GM18868 (cell line): Measurements from ENCODE around the gene YBX2.

Experiments used
- ATAC-seq: cut with Tn5 transposase; IDR thresholded peaks from one replicate; pipeline ENCODE4 v1.9.1; 2021; ENCODE audit warnings: mild to moderate bottlenecking, moderate library complexity; ENCODE audit not compliant: unreplicated experiment

The YBX2 gene

DNA sequence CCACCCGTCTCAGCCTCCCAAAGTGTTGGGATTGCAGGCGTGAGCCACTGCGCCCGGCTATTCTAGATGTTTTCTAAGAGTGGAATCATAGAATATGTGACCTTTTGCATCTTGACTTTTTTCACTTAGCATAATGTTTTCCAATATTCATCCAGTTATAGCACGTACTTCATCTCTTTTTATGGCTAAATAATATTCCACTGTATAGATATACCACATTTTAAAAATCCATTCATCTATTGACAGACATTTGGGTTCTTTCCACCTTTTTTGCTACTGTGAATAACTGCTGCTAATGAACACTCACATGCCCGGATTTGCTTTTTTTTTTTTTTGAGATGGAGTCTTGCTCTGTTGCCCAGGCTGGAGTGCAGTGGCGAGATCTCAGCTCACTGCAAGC is 9.7 kb upstream of the YBX2 start:
- ATAC-seq: no peak

DNA sequence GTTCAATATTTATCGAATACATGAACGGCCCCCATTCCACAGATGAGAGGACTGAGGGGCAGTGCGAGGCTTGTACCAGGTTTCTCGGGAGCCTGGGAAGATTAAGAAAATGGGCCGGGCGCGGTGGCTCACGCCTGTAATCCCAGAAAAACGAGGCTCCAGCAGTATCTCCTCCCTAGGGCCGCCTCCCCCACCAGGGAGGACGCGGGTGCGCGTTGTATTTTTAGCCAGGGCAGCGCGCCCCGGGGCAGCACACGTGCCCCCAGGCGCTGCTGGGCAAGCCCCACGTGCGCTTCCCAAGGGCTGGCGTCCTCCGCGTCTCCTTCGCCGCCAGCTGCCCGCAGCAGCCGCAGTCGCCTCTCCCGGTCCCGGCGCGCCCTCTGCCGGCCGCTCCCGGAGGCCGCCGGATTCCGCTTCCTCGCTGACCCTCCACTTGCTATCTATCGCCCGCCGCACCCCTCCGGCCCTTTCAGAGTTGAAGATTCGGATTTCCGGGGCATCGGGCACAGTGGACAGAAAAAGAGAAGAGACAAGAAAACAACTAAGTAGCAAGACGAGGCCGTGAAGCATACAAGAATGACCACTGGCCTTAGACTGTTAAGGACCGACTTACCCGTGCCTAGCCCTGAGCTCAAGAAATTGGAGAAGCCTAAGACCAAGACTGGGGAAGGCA is 1.9 kb upstream of the YBX2 start:
- ATAC-seq: no peak

DNA sequence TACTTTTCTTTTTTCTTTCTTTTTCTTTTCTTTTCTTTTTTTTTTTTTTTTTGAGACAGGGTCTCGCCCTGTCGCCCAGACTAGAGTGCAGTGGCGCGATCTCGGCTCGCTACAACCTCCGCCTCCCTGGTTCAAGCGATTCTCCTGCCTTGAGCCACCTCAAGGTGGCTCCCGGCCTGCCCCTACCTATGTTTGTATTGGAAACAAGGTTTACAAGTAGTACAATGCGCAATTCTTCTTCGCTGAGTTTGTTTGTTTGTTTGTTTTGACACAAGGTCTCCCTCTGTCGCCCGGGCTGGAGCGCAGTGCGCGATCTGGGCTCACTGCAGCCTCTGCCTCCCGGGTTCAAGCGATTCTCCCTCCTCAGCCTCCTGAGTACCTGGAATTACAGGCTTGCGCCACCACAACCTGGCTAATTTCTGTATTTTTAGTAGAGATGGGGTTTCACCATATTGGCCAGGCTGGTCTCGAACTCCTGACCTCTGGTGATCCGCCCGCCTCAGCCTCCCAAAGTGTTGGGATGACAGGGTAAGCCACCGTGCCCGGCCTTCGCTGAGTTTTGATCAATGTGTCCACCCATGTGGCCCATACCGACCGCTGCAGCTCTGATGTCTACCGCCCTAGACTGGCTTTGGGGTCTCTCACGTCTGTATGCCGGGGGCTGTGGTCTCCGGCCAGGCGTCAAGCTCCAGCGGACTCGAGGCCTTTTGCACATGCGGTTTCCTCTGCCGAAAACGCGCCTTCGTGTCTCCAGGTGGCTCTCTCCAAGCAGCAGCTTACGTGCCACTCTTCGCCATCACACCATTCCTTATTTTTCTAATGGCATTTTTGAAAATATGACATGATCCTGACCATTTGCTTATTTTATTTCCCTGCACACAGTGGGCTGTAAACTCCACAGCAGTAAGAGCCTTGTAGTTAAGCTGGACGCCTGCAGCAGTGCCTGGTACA is 1.1 kb upstream of the YBX2 start:
- no peak for ATAC-seq

DNA sequence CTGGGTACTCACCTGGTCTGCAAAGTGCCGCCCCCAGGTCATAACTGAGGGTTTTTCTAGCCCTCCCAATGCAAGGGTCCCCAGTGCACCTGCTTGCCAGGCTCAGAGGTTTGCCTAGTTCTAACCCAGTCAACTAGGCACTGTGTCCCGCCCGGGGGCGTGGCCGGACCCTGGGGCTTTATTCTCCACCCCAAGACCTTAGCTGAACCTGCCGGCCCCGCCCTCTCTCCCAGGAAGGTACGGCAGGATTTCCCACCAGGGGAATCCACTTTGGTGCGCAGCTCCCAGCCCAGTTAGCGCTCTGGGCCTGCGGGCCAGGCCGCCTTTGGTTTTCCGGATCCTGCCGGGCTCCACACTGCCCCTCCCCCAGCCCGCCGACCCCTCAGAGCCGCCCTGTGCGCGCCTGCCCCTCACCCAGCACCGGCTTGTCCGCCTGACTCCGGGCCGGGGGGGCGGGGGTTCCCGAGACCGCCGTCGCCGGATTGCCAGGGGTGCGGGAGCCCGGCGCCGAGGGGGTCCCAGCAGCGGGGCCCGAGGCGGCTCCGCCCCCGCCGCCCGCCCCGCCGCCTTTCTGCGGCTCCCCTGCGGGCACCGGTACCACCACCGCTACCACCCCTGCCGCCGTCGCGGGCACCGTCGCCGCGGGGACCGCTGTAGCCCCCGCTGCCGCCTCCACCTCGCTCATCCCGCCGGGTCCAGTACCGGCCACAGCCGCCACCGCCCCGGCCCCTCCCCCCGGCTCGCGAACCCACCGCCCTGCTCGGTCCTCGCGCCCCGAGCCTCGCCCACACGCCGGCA is 424 bp downstream of the YBX2 start:
- no peak for ATAC-seq

DNA sequence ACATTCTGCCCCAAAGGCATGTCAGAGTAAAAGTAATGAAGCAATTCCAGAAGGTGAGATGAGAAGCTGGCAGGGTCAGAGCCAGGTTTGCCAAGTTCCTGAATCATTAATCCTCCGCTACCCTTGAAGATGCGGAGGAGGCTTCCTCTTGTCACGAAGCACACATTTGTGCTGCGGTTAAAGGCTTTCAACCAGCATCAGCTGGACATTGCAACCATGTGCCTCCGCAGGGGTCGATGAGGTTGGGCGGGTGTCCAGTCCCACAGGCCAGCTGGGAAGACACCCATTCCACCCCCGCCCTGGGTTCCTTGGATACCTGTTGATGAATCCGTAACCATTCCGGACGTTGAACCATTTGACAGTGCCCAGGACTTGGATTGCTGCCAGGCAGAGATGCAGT is 1.3 kb downstream of the YBX2 start:
- no peak for ATAC-seq

DNA sequence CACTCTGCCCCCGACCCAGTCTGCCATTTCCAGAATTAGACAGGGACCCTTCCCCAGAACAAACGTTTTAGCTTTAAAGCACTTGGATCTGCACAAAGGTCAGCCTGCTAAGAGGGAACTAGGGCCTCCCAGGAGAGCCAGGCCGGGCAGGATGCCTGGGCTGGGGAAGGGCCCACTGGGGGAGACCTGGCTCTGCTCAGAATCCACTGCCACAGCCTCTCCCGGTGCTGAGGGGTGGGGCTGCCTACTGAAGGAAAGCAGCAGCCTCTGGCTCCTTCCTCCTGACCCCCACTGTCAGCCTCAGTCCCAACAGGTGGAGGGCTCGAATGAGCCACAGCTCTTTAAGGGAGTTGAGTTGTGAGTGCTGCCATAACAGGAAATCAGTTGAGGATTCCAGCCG is 1.7 kb downstream of the YBX2 start:
- no peak for ATAC-seq

DNA sequence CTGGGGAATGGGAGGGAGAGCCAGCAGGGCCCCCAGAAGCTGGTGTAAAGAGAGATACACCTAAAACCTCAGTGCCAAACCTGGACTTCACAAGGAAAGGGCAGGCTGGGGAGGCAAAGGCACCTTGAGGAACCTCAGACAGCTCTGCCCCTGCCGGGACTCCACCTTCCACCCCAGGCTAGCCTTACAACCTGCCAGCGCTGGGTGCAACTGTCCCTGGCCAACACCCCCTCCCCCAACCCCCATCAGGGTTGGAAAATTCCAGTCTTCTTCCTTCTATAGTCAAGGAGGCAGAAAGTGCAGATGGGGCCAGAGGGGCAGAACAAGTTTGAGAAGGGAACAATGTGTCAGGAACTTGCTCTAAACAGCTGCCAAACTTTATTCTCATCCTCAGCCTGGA is 2.2 kb downstream of the YBX2 start:
- ATAC-seq: no peak

DNA sequence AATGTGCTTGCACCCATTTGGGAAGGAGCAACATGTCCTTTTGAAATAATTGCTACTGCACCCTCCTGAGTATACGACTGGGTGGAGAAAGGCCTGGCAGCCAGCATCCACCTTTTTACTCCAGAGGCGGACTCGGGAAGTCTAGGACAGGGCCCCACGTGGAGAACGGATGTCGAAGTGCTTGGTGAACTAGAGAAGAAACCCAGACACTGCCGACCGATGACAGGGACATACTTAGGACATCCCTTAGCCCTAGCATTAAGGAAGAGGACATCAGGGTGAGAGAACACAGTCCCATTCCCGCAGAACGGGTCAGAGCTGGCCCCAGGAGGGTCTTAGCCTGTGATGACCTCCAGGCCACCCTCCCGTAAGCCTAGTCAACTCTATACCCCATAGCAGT is 3.8 kb downstream of the YBX2 start:
- no peak for ATAC-seq

DNA sequence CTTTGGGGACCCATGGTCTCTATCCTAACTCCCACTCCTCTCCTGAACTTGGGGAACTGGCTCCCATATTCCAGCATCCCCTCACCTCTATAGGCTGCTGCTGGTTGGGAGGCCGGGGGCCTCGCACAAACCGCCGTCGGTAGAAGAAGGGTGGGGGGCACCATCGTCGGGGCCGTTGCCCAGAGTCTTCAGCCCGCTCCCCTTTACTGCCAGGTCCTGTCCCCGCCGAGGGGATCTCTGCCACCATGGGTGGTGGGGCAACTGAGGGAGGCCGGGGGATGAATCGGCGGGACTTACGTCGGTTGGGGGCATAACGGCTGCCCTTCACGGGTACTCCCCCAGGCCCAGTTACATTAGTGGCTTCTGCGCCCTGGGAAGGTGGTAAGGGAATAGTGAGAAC is 4.3 kb downstream of the YBX2 start:
- ATAC-seq: no peak

DNA sequence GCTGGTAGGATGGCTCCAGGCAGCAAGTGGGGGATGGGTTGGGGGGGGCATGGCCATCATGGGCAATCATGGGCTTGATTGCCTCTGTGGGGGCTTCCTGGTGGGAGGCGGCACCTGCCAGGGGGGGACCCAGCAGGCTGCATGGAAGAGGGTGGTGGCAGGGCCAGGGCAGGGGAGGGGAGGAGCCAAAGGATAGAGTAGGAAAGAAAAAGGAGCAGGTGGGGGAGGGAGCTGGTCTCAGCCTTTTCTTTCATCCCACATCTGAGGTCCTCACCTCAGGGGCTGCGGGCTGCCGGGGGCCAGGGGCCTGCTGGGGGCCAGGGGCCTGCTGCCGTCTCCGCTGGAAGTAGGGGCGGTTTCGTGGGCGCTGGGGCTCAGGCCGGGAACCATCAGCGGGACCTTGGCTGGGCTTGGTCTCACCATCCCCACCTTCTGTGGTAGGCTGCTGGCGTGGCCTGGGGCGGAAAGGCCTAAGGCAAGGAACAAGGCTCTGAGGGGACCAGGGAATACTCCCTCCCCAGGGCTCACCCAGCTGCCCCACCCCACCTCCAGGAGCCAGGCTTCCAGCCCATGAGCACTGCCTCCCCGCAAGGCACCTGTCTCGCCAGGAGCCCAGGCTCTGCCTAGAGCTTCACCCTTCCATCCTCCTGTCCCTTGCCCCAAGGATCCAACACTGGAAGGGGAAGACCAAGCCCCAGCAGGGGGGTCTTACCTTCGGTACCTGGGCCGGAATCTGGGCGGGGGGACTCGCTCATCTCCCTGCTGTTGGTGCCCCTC is 5.0 kb downstream of the YBX2 start:
- no peak for ATAC-seq

DNA sequence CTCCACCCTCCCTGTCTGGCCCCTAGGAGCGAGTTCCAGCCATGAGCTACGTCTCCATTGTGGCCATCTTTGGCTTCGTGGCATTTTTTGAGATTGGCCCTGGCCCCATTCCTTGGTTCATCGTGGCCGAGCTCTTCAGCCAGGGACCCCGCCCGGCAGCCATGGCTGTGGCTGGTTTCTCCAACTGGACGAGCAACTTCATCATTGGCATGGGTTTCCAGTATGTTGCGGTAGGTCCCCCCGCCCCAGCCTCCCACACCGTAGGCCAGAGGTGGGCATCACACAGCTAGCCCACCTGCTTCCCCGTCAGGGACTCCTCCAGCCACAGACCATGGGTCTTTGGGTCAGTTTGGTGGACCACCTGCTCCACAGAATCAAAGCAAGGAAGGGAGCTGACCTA is 8.8 kb downstream of the YBX2 start:
- no peak for ATAC-seq

DNA sequence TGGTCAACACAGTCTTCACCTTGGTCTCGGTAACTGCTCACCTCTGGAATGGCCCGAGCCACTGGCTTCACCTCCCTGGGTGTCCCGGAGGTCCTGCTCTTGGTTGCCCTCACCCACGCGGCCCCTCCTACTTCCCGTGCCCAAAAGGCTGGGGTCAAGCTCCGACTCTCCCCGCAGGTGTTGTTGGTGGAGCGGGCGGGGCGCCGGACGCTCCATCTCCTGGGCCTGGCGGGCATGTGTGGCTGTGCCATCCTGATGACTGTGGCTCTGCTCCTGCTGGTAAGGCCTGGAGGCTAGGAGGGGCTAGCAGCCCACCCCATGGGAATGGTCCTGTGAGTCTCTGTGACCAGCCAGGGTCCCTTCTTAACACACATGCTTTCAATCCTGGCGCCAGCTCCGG is 9.5 kb downstream of the YBX2 start:
- no peak for ATAC-seq

DNA sequence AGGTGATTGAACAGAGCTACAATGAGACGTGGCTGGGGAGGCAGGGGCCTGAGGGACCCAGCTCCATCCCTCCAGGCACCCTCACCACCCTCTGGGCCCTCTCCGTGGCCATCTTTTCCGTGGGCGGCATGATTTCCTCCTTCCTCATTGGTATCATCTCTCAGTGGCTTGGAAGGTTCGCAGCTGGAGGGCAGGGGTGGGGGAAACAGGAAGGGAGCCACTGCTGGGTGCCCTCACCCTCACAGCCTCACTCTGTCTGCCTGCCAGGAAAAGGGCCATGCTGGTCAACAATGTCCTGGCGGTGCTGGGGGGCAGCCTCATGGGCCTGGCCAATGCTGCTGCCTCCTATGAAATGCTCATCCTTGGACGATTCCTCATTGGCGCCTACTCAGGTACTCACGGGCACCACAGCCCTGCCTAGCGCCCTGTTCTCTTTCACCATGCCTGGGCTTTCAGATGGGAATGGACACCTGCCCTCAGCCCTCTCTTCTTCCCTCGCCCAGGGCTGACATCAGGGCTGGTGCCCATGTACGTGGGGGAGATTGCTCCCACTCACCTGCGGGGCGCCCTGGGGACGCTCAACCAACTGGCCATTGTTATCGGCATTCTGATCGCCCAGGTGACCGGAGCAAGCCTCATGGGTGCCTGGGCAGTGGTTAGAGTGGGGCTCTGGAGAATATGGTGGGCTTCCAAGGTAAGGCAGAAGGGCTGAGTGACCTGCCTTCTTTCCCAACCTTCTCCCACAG is 10.8 kb downstream of the YBX2 start:
- ATAC-seq: no peak

DNA sequence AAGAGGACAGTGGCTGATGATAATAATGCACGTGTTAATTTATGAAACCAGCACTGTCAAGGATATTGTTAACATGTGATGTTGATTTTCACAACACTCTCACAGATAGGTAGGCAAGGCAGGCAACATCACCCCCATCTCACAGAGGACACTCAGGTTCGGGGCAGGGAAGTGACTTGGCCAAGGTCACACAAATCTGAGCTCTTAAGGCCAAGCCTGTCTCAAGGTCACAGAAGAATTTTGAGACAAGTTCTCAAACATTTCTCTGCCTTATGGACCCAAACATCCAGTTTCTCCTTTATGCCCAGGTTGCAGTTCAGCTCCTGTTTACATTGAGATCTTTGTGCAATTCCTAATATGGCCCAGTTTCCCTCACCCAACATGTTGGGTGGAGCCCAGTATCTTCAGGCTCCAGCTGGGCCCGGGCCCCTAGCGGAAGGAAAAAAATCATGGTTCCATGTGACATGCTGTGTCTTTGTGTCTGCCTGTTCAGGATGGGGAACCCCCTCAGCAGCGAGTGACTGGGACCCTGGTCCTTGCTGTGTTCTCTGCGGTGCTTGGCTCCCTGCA is 11.6 kb downstream of the YBX2 start:
- no peak for ATAC-seq

DNA sequence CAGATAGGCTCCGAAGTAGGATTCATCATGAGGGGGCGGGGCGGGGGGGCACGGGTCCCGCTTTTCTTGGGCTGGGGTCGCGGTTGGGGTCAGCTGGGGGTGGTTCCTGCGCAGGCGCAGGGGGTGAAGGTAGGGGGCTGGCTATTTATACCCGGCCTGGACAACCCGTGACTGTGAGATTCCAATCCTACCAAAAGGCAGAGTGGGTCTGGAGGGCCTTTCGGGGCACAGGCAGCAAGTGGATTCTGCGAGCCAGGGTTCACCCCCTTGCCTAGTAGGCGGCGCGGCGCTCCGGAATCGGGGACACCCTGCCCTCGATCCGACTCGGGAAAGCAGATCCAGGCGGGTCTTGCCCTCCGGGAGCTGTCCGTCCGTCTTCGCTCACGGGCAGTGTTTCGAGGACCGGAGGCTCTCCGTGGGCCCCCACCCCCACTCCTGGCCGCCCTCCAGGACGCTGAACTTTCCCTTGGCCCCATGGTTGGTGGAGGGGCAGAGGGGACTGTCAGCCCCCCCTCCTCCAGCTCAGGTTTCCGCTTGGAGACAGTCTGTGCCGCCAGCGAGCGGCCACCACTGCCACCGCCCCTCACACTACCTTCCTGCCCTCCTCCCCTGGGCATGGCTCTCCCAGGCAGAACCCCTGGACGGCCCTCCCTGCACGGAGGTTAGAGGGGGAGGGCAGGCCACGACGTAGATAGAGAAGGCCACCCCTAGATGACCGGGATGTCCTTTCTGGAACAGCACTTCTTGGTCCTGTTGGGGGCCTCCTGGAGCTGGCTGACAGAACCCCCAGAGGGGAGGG is 12.3 kb downstream of the YBX2 start:
- ATAC-seq: no peak

DNA sequence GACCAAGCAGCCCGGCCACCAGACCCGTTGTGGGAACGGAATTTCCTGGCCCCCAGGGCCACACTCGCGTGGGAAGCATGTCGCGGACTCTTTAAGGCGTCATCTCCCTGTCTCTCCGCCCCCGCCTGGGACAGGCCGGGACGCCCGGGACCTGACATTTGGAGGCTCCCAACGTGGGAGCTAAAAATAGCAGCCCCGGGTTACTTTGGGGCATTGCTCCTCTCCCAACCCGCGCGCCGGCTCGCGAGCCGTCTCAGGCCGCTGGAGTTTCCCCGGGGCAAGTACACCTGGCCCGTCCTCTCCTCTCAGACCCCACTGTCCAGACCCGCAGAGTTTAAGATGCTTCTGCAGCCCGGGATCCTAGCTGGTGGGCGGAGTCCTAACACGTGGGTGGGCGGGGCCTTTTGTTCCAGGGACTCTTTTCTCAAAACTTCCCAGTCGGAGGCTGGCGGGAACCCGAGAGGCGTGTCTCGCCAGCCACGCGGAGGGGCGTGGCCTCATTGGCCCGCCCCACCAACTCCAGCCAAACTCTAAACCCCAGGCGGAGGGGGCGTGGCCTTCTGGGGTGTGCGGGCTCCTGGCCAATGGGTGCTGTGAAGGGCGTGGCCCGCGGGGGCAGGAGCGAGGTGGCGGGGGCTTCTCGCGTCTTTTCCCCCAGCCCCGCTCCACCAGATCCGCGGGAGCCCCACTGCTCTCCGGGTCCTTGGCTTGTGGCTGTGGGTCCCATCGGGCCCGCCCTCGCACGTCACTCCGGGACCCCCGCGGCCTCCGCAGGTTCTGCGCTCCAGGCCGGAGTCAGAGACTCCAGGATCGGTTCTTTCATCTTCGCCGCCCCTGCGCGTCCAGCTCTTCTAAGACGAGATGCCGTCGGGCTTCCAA is 13.1 kb downstream of the YBX2 start, which contains the start of gene SLC2A4:
SLC2A4 (plus strand) TSS at position 645 of the 879 bp plus-strand sequence; CDS start at position 862, 217 bp downstream.
- peak; percentile 56 for ATAC-seq

DNA sequence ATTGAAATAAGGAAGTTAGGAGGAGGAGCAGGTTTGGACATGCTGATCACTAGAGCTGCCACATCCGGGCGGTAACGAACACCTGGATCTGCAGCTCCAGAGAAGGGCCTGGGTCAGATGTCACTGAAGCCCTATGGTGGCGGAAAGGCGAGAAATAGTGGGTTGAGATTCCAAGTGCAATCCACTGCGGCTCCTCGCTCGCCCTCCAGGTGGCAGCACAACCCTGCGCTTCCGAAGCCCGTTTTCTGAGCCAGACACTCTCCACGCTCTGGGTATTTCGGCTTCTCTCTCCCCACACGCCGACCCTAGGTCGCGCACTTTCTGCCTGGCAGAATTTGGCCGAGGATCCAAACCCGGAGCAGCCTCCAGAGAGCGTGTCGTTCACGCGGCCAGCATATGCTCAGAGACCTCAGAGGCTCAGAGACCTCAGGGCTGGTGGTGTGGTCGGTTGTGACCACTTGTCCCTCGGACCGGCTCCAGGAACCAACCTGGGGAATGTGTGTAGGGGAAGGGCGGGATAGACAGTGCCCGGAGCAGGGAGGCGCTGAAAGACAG is 13.8 kb downstream of the YBX2 start:
- ATAC-seq: peak; percentile 68
